Measurements from ENCODE around the gene VAMP2. TPM values are rescaled to one million over a fixed set of nuclear protein-coding genes. Genes with fewer than 3 reads are reported as not detected.

The VAMP2 gene
- total and polyA plus RNA-seq, 10 of the 15 experiments (the other 5 are each of a cell fraction or from before 2014, with no cell fraction given) = 3.0 to 35.2 (median 25.0) TPM

DNA sequence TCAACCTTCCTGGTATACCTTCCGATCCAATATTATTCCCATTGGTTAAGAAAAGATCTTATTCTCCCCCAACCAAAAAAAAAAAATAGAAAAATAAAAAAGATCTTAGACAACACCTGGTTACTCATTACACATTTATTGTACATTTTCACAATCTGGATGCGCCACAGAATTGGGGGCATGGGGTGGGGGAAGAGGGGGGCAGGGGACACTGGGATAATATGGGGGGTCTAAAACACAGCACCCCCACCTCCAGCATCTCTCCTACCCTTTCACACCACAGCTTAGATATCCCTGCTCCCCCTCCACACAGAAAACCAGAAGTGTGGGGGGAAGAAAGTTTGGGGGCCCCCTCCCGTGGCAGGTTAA lies 3.7 kb downstream of the VAMP2 start (continued):
- TF ChIP-seq SKIL (IDR thresholded peaks at IDR 0.05; ENCODE audit: low read depth, poor library complexity, severe bottlenecking) = no peak
- no peak for TF ChIP-seq SPI1 (IDR thresholded peaks at IDR 0.05; ENCODE audit: borderline replicate concordance, insufficient read depth, low read depth, low read length)
- TF ChIP-seq LARP7 (IDR thresholded peaks at IDR 0.05) = no peak
- TF ChIP-seq TCF12 (IDR thresholded peaks at IDR 0.05; ENCODE audit: low read depth, low read length) = no peak
- no peak for TF ChIP-seq SMC3 (IDR thresholded peaks at IDR 0.05; ENCODE audit: borderline replicate concordance, low read length)

- H3K27me3 ChIP-seq (replicated peaks in 1 of 2; ENCODE audit: control insufficient read depth in 2 of 2, insufficient read depth in 2 of 2, low read length in 1 of 2) = no peaks in the 10 kb centered on the region
- FAIRE-seq (peak; percentile 97), DNase-seq (ENCODE audit: low read depth, low spot score) (no peak), ATAC-seq (peak; percentile 43)
- WGBS (ENCODE audit: insufficient coverage, insufficient replicate concordance, low lambda C conversion rate, missing lambda C conversion rate) = 47% methylated on average over 20 of the region's 20 CpGs
- ChIA-PET SMC1A (ENCODE audit: uncharacterized antibody, unreplicated experiment) (interaction anchor here (0.9 to 5.1 kb wide), 9 partner anchors 20 to 101 kb away, joined by 3 to 42 read pairs (median 6); partner anchors contain the start of genes ALOXE3 and HES7), RAD21 (ENCODE audit: unreplicated experiment) (interaction anchor here (0.7 to 2.4 kb wide), 10 partner anchors 15 to 141 kb away, joined by 3 to 16 read pairs (median 4); partner anchors contain the start of gene HES7), CTCF (interaction anchor here (0.8 to 5.3 kb wide), 20 partner anchors 9 to 142 kb away, joined by 3 to 46 read pairs (median 4); partner anchors contain the start of genes ALOXE3 and HES7), POLR2A (interaction anchor here (1.1 to 7.5 kb wide), 5 partner anchors 21 to 64 kb away, joined by 5 to 71 read pairs (median 11); partner anchors contain the start of genes ALOXE3 and BORCS6)
- H3K4me3 ChIP-seq = no peak overlapping the region; the same call in 1 of the 2 replicates
- H3K4me2 ChIP-seq (ENCODE audit: control insufficient read depth, insufficient read depth) = peak overlapping the region; percentile 72
- H4K20me1 ChIP-seq (ENCODE audit: control insufficient read depth, insufficient read depth) = no peaks in the 10 kb centered on the region
- H3K4me1 ChIP-seq (ENCODE audit: control insufficient read depth, insufficient read depth, low read length) = peaks cover 24% of the 10 kb centered on the region
- peaks cover 0 to 5% of the 10 kb centered on the region in 2 experiments; a peak in 1 of 4 replicates for H3K36me3 ChIP-seq (ENCODE audit: control insufficient read depth in 2 of 2, insufficient read depth in 2 of 2, low read length in 1 of 2)
- in situ Hi-C loops (cut with MboI) = no loop called here
- H3K9me3 ChIP-seq (replicated peaks; ENCODE audit: control insufficient read depth, insufficient read depth, low read length) = no peaks in the 10 kb centered on the region
- H3K79me2 ChIP-seq (ENCODE audit: control insufficient read depth, insufficient read depth, low read length) = peaks cover 26% of the 10 kb centered on the region
- peak overlapping the region; percentile 48 for H3K27ac ChIP-seq (ENCODE audit: control insufficient read depth, insufficient read depth)
- no TSS peak for BruUV-seq (replicated peaks)
- no peak overlapping the region for H2AFZ ChIP-seq (ENCODE audit: control insufficient read depth, low read depth, low read length)
- intact Hi-C loops (cut with micrococcal nuclease; ENCODE audit: unreplicated experiment) = no loop called here
- no peak overlapping the region; the same call in 1 of the 2 replicates for H3K9ac ChIP-seq (ENCODE audit: control insufficient read depth, insufficient read depth, low read length)
- TF ChIP-seq SMAD5 (IDR thresholded peaks at IDR 0.05; ENCODE audit: low read depth) (0 out of 2 replicates have a peak, but pooled peaks have one; percentile 9), SKIL (IDR thresholded peaks at IDR 0.05; ENCODE audit: low read depth, poor library complexity, severe bottlenecking) (no peak), ZNF384 (IDR thresholded peaks at IDR 0.05; ENCODE audit: borderline replicate concordance, low read depth, low read length) (no peak), POLR2AphosphoS2 (IDR thresholded peaks at IDR 0.05; ENCODE audit: low read depth, low read length) (peak; percentile 69; the same call in 1 of the 2 replicates), JUND (IDR thresholded peaks at IDR 0.05; ENCODE audit: low read depth, low read length) (no peak), IKZF2 (IDR thresholded peaks at IDR 0.05) (peak in 1 of 2 experiments; percentile 41; a peak in 3 of 4 replicates), CBFB (IDR thresholded peaks at IDR 0.05; ENCODE audit: low read depth) (no peak), YY1 (IDR thresholded peaks at IDR 0.05; ENCODE audit: low read depth, low read length) (peak; percentile 55; the same call in 1 of the 2 replicates), ESRRA (IDR thresholded peaks at IDR 0.05; ENCODE audit: low read length) (peak; percentile 72; the same call in 1 of the 2 replicates), NBN (IDR thresholded peaks at IDR 0.05) (peak; percentile 52; the same call in 1 of the 2 replicates), RUNX3 (IDR thresholded peaks at IDR 0.05; ENCODE audit: low read length) (peak; percentile 19; the same call in 1 of the 2 replicates)
- TF ChIP-seq, protein P1, sequence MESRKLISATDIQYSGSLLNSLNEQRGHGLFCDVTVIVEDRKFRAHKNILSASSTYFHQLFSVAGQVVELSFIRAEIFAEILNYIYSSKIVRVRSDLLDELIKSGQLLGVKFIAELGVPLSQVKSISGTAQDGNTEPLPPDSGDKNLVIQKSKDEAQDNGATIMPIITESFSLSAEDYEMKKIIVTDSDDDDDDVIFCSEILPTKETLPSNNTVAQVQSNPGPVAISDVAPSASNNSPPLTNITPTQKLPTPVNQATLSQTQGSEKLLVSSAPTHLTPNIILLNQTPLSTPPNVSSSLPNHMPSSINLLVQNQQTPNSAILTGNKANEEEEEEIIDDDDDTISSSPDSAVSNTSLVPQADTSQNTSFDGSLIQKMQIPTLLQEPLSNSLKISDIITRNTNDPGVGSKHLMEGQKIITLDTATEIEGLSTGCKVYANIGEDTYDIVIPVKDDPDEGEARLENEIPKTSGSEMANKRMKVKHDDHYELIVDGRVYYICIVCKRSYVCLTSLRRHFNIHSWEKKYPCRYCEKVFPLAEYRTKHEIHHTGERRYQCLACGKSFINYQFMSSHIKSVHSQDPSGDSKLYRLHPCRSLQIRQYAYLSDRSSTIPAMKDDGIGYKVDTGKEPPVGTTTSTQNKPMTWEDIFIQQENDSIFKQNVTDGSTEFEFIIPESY (IDR thresholded peaks at IDR 0.05) = 0 out of 2 replicates have a peak, but pooled peaks have one; percentile 11
Observed at GRCh38 chr17:8158267-8159031, 4.3 kb downstream of the VAMP2 start.

Measured in GM12878 (cell line).